ENCODE measurements around the gene NAIF1. TPM values are rescaled to one million over a fixed set of nuclear protein-coding genes. Genes with fewer than 3 reads are reported as not detected.
"Not testable (repeated sequence)": the region's sequence is repeated elsewhere in the genome, so short reads cannot be mapped to it uniquely, and the experiment has no call there.

Gene NAIF1, protein sequence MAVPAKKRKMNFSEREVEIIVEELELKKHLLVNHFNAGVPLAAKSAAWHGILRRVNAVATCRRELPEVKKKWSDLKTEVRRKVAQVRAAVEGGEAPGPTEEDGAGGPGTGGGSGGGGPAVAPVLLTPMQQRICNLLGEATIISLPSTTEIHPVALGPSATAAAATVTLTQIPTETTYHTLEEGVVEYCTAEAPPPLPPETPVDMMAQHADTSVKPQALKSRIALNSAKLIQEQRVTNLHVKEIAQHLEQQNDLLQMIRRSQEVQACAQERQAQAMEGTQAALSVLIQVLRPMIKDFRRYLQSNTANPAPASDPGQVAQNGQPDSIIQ
- total RNA-seq (10 to 100 TPM in 1 of 2 donors, 1 to 10 TPM in 1; 7.2 to 11.1 TPM), polyA plus RNA-seq (ENCODE audit: insufficient read length in 2 of 2) (10 to 100 TPM; 11.0 to 13.3 TPM)
- long read RNA-seq, donor 1, partial matches to known transcripts = 6 of 9 reads
- long read RNA-seq, donor 1, other reads (novel, unspliced or antisense) = 0 of 9 reads
- long read RNA-seq, donor 2, partial matches to known transcripts = 0 of 1 reads
- long read RNA-seq, donor 2, other reads (novel, unspliced or antisense) = 0 of 1 reads
- long read RNA-seq, donor 3, partial matches to known transcripts = 0 of 1 reads
- long read RNA-seq, donor 3, other reads (novel, unspliced or antisense) = 0 of 1 reads
- long read RNA-seq, donor 4, partial matches to known transcripts = 0 of 9 reads
- long read RNA-seq, donor 4, other reads (novel, unspliced or antisense) = 5 of 9 reads

DNA sequence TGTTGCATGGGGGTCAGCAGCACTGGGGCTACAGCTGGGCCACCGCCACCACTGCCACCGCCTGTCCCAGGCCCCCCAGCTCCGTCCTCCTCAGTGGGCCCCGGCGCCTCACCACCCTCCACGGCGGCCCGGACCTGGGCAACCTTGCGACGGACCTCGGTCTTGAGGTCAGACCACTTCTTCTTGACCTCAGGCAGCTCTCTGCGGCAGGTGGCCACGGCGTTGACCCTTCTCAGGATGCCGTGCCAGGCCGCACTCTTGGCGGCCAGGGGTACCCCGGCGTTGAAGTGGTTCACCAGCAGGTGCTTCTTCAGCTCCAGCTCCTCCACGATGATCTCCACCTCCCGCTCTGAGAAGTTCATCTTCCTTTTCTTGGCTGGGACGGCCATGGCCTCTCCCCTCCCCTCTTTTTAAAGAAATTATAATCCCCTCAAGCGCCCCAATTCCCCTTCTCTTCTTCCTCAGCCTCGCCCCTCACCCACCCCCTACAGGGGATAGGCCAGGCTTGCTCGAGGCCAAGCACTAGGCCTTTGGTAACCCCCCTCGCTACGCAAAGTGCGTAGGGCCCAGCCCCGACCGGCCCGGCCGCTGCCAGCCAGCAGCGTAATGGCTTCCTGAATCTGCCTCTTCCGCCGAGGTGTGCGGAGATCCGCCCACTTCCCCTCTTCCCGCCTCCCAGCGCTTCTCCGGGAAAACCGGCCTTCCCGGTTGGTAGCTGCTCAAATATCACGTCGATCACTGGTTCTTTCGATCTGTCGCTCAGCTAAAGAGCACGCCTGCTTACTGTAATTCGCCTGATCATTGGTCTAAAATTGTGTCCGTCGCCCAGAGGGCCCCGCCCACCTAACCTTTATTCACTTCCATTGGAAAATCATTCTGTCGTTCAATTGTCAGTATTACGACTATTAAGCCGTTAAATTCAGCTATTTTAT is at the start of gene NAIF1:
Gene NAIF1 (minus strand): TSS at position 608 of the 932 bp plus-strand sequence. CDS start 219 bp downstream, at position 389.
- Histone ChIP-seq H3K4me1 (ENCODE audit: control insufficient read depth, insufficient read depth, low read length) (peaks cover 48% of the 10 kb centered on the region), H3K9me3 (ENCODE audit: control insufficient read depth, insufficient read depth, low read length) (no peaks in the 10 kb centered on the region), H3K36me3 (ENCODE audit: control insufficient read depth, insufficient read depth, low read length) (peaks cover 18% of the 10 kb centered on the region), H3K27me3 (ENCODE audit: control insufficient read depth, insufficient read depth, low read length) (no peaks in the 10 kb centered on the region), H3K27ac (ENCODE audit: low read depth, low read length) (peak within 1 kb of the TSS; percentile 99), H3K4me3 (ENCODE audit: low read depth, low read length) (peak within 1 kb of the TSS; percentile 71)
- 40% methylated on average over 47 of the region's 54 CpGs for WGBS (ENCODE audit: insufficient coverage)
- DNase-seq (ENCODE audit: low read depth in 4 of 6, low spot score in 6 of 6) = peak; percentile 94 to 100 (median 98)

DNA sequence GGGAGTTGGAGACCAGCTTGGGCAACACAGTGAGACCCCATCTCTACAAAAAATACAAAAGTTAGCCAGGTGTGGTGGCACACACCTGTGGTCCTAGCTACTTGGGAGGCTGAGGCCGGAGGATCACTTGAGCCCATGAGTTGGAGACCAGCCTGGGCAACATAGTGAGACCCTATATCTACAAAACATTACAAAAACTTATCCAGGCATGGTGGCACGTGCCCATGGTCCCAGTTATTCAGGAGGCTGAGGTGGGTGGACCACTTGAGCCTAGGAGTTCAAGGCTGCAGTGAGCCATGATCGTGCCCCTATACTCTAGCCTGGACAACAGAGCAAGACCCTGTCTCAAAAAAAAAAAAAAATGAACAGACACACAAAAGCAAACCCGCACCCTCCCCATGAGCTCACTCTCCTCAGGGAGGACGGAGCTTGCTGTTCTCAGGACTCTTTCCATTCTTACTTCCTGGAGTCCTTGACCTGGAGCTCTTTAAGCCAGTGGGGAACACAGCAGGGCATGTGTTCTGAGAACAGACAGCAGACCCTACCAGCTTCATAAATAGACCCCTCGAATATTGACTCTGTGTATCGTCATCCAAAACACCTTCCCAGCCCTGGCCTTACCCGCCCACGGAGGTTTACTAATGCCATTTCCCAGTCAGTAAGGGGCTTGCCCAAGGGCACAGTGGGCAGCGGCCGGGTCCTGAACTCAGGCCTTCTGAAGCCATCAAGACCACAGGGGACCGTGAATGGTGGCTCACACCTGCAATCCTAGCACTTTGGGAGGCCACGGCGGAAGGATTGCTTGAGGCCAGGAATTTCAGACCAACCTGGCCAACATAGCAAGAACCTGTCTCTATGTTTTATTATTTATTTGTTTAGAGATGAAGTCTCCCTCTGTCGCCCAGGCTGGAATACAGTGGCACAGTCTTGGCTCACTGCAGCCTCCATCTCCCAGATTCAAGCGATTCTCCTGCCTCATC is 49.3 kb upstream of the NAIF1 start:
- peaks cover 12% of the 10 kb centered on the region for H3K4me1 ChIP-seq (ENCODE audit: control insufficient read depth, insufficient read depth, low read length)
- H3K27me3 ChIP-seq (ENCODE audit: control insufficient read depth, insufficient read depth, low read length) = no peaks in the 10 kb centered on the region
- H3K27ac ChIP-seq (ENCODE audit: low read depth, low read length) = no peak overlapping the region
- no peak for DNase-seq (ENCODE audit: low read depth in 4 of 6, low spot score in 6 of 6)
- H3K9me3 ChIP-seq (ENCODE audit: control insufficient read depth, insufficient read depth, low read length) = no peaks in the 10 kb centered on the region
- H3K36me3 ChIP-seq (ENCODE audit: control insufficient read depth, insufficient read depth, low read length) = peaks cover 56% of the 10 kb centered on the region
- no peak overlapping the region for H3K4me3 ChIP-seq (ENCODE audit: low read depth, low read length)
- WGBS (ENCODE audit: insufficient coverage) = 94% methylated on average over 12 of the region's 16 CpGs

DNA sequence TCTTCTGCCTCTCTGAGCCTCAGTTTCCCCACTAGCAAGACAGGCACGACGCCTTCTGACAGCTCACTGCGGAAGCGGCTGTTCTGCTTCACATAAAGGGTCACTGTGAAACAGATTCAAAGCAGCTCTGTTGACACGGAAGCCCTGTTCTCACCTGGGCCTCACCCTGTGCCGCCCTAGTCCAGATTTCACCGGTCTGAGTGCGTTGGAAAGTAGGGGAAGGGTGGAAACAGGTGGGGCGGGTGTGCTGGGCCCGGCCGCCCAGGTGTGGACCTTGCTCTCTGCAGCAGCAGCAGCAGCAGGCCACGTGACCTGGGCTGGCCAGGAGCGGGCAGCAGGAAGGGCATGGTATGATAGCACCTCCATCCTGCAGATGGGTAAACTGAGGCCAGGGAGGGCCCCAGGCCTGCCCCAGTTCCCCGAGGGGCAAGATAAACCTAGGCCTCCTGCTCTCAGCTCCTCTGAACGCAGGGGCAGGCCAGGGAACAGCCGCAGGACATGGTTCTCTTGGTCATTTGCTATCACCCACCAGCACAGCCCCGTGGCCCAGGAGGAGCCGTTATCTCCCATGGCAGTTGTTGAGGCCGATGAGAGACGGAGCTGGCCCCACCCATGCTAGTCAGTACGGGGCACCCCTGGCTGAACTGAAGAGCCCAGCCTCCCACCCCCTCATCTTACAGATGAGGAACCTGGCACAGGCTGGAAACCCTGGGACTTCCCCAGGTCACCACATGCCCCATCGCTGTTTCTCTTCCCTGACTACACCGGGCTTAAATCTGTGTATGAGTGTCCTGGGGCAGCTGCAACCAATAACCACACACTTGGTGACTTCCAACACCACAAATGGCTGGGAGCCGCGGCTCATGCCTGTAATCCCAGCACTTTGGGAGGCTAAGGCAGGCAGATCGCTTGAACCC is 48.3 kb upstream of the NAIF1 start:
- H3K27ac ChIP-seq (ENCODE audit: low read depth, low read length) = no peak overlapping the region
- peaks cover 47% of the 10 kb centered on the region for H3K36me3 ChIP-seq (ENCODE audit: control insufficient read depth, insufficient read depth, low read length)
- no peak overlapping the region for H3K4me3 ChIP-seq (ENCODE audit: low read depth, low read length)
- H3K9me3 ChIP-seq (ENCODE audit: control insufficient read depth, insufficient read depth, low read length) = no peaks in the 10 kb centered on the region
- H3K27me3 ChIP-seq (ENCODE audit: control insufficient read depth, insufficient read depth, low read length) = no peaks in the 10 kb centered on the region
- no peak for DNase-seq (ENCODE audit: low read depth in 4 of 6, low spot score in 6 of 6)
- 93% methylated on average over 24 of the region's 26 CpGs for WGBS (ENCODE audit: insufficient coverage)
- H3K4me1 ChIP-seq (ENCODE audit: control insufficient read depth, insufficient read depth, low read length) = peaks cover 12% of the 10 kb centered on the region

DNA sequence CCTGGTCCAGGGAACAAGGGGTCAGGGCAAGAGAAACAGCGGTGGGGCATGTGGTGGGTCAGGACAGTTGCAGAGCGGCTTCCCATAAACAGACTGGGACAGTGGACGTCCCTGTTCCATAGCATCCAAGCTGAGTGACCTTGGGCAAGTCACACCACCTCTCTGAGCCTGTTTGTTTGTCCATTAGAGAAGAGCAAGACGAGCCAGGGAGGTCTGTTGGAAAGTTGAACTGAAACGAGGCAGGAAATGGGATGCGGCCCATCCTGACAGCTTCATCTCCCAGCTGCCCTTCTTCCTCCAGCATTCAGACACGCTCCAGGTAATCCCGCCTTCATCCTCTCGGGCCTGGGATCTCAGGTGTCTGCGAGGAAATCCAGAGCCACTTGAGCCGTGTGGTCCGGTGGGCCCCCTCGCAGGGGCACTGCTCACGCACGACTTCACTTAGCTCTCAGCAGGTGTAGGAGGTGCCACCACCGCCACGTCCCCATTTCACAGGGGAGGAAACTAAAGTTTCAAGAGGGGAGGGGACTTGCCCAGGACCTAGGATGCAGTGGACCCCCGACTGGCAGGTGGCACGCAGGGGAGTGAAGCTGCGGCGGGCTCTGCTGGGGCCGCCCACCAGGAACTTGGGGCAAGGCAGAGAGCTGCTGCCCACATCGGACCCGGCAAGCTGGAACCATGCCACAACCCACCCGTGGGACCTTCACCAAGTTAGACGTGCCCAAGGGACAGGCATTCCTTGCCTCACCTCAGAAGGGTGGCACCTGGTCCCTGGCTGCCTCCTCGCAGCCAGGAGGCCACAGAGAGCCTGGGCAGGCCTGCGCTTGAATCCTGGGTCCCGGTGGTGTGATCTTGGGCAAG is 47.4 kb upstream of the NAIF1 start:
- 89% methylated on average over 29 of the region's 29 CpGs for WGBS (ENCODE audit: insufficient coverage)
- H3K4me1 ChIP-seq (ENCODE audit: control insufficient read depth, insufficient read depth, low read length) = peaks cover 12% of the 10 kb centered on the region
- H3K4me3 ChIP-seq (ENCODE audit: low read depth, low read length) = no peak overlapping the region
- H3K27ac ChIP-seq (ENCODE audit: low read depth, low read length) = no peak overlapping the region
- H3K27me3 ChIP-seq (ENCODE audit: control insufficient read depth, insufficient read depth, low read length) = no peaks in the 10 kb centered on the region
- H3K36me3 ChIP-seq (ENCODE audit: control insufficient read depth, insufficient read depth, low read length) = peaks cover 45% of the 10 kb centered on the region
- H3K9me3 ChIP-seq (ENCODE audit: control insufficient read depth, insufficient read depth, low read length) = no peaks in the 10 kb centered on the region
- DNase-seq (ENCODE audit: low read depth in 4 of 6, low spot score in 6 of 6) = no peak

DNA sequence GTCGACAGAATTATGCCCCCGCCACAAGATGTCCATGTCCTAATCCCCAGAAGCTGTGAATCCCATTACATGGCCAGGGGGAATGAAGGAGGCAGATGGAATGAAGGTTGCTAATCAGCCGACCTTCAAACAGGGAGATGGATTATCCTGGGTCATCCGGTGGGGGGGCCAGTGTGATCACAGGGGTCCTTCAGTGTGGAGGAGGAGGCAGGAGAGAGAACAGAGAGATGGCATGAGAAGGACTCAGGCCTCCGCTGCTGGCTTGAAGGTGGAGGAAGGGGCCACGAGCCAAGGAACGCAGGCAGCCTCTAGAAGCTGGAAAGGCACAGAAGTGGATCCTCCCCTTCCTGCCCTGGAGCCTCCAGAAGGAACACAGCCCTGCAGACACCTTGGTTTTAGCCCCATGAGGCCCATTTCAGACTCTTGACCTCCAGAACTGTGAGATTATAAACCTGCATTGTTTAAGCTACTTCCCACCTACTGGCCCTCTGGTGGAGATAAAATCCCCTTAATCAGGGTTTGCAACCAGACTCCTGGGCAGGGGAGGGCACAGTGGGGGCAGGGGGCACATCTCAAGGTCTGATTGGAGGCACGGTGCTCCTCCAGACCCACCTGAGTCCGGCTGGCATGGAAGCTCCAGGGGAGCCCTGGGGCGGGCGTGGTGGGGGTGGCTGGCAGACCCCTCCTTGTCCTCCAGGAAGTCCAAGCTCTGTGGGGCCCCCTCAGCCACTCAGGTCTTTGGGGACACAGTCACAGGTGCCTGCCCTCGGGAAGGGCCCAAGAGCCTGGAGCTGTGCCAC is 46.6 kb upstream of the NAIF1 start:
- H3K27me3 ChIP-seq (ENCODE audit: control insufficient read depth, insufficient read depth, low read length) = no peaks in the 10 kb centered on the region
- peaks cover 14% of the 10 kb centered on the region for H3K4me1 ChIP-seq (ENCODE audit: control insufficient read depth, insufficient read depth, low read length)
- H3K9me3 ChIP-seq (ENCODE audit: control insufficient read depth, insufficient read depth, low read length) = no peaks in the 10 kb centered on the region
- no peak overlapping the region for H3K4me3 ChIP-seq (ENCODE audit: low read depth, low read length)
- peaks cover 44% of the 10 kb centered on the region for H3K36me3 ChIP-seq (ENCODE audit: control insufficient read depth, insufficient read depth, low read length)
- no peak for DNase-seq (ENCODE audit: low read depth in 4 of 6, low spot score in 6 of 6)
- no peak overlapping the region for H3K27ac ChIP-seq (ENCODE audit: low read depth, low read length)
- WGBS (ENCODE audit: insufficient coverage) = 94% methylated on average over 10 of the region's 12 CpGs

DNA sequence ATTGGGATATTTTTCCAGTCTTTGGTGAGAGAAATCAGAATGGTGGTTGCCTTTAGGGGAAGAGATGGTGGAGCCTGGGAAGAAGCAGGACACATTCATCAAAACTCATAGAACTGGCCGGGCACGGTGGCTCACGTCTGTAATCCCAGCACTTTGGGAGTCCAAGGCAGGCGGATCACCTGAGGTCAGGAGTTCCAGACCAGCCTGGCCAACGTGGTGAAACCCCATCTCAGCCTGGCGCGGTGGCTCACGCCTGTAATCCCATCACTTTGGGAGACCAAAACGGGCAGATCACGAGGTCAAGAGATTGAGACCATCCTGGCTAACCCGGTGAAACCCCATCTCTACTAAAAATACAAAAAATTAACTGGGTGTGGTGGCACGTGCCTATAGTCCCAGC is 44.6 kb upstream of the NAIF1 start:
- not testable (repeated sequence) for DNase-seq (ENCODE audit: low read depth in 4 of 6, low spot score in 6 of 6); H3K9me3 ChIP-seq (ENCODE audit: control insufficient read depth, insufficient read depth, low read length); H3K27me3 ChIP-seq (ENCODE audit: control insufficient read depth, insufficient read depth, low read length); H3K27ac ChIP-seq (ENCODE audit: low read depth, low read length); H3K4me1 ChIP-seq (ENCODE audit: control insufficient read depth, insufficient read depth, low read length); H3K4me3 ChIP-seq (ENCODE audit: low read depth, low read length)
- WGBS (ENCODE audit: insufficient coverage) = 83% methylated on average over 11 of the region's 12 CpGs
- H3K36me3 ChIP-seq (ENCODE audit: control insufficient read depth, insufficient read depth, low read length) = peaks cover 64% of the 10 kb centered on the region

DNA sequence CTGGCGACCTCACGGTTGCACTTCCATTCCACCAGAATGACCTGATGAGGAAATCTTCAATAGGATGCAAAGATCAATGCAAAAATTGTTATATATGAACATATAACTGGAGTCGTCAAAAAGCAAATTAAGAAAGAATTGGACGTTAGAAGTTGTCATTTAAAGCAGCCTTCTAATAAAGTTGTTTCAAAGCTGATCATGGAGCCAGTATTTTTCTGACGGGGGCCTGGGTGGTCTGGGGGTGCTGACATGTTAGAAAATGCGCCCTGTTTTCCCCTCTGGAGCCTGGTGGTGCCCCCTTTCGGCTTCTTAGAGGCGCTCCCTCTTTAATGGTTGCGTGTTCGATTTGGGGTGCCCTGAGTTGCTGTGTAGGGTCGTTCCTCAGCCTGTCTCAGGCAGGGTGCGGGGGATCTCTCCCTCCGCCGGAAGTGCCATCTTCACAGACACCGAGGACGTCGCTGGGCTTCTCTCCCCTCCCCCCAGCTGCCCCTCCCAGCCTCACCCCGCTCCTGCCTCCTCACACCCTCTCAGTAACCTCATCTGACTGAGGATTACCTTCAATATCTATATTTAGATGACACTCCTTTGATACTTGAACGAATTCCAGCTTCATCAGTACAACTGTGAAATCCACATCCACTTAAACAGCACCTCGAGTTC is 42.1 kb upstream of the NAIF1 start:
- DNase-seq (ENCODE audit: low read depth in 4 of 6, low spot score in 6 of 6) = no peak
- WGBS (ENCODE audit: insufficient coverage) = 64% methylated on average over 14 of the region's 20 CpGs
- no peak overlapping the region for H3K4me3 ChIP-seq (ENCODE audit: low read depth, low read length)
- peaks cover 70% of the 10 kb centered on the region for H3K36me3 ChIP-seq (ENCODE audit: control insufficient read depth, insufficient read depth, low read length)
- H3K27ac ChIP-seq (ENCODE audit: low read depth, low read length) = no peak overlapping the region
- H3K4me1 ChIP-seq (ENCODE audit: control insufficient read depth, insufficient read depth, low read length) = peaks cover 12% of the 10 kb centered on the region
- no peaks in the 10 kb centered on the region for H3K9me3 ChIP-seq (ENCODE audit: control insufficient read depth, insufficient read depth, low read length)
- H3K27me3 ChIP-seq (ENCODE audit: control insufficient read depth, insufficient read depth, low read length) = no peaks in the 10 kb centered on the region
